Stimulated activated CD8-positive, alpha-beta memory T cell treated with anti-CD3 and anti-CD28 coated beads, Interleukin-2, amount 100 ng/mL, for 1 hour (primary cell): ENCODE results near the gene FOXF2.
"Not testable (repeated sequence)": the region's sequence is repeated elsewhere in the genome, so short reads cannot be mapped to it uniquely, and the experiment has no call there.

Experiments
- DNase-seq, 2 donors: peaks; one replicate each; pipeline ENCODE4 v3.0.0-alpha.2; 2020; ENCODE audit warnings: low read depth in 2 of 2

FOXF2 gene

DNA sequence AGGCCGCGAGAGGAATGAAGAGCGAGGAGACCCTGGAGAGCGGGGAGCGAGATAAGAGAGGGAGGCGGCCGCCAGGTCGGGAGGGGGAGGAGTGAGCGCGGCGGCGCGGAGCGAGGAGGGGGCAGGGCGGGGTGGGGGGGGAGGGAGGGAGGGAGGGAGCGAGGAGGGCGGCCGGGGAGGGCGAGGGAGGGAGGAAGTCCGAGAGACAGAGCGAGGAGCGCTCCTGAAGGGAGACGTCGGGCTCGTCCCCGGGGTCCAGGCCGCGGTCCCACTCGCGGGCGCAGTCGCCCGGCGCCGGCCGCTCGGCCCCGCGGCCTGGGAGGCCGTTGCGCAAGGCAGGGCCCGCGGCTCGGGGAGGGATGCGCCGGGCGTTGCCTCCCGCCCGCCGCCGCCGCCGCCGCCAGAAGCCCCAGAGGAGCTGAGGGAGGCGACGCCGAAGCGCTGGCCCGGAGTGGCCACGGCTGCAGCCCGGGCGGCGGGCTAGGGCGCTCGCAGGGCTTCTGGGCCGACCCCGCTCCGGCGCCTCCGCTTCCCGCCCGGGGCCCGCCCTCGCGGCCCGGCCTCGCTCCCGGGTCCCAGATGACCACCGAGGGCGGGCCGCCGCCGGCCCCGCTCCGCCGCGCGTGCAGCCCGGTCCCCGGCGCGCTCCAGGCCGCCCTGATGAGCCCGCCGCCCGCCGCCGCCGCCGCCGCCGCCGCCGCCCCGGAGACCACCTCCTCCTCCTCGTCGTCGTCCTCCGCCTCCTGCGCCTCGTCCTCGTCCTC lies at the start of gene FOXF2:
FOXF2 (plus strand) TSS at position 208 of the 764 bp plus-strand sequence; CDS start at position 580, 372 bp downstream.
- no peak for DNase-seq

DNA sequence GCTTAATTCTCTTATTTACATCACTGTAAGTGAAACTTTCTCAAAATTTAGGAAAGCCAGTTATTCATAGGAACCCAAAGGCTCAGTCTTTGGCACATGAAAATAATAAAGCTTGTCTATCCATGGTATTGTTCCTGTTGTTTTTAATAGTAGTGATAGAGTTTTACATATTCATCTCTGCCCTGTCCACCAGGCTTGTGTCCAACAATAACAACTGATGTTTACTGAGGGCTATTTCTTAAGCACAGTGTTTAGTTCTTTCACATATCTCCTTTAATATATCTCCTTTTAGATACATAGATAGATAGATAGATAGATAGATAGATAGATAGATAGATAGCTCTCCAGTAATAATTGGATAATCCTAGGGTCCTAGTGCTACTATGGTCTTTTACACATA lies 43.3 kb upstream of the FOXF2 start:
- DNase-seq = no peak

DNA sequence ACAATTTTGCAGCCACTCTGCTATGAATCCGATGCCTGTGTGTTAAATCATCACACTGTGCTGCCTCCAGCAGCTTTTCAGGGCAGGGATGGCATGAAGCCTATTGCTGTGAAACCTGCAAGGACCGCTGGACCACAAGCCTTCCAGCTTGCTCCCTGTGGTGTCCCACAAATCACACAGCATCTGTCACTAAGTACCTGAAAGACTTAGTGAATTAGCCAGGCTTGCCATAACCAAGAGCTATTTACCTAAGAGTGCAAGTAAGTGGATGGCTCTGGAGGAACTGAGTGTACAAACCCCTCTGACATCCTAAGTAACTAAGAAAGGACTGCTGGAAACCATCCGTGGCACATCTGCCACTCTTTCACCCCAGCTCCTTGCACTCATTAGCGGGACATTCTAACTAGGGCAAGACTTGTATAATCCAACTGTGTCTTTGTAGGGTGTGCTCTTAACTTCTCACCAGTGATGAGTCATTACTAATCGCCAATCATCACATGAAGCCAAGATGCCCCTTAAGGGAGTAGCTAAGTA lies 42.8 kb upstream of the FOXF2 start:
- DNase-seq = no peak

DNA sequence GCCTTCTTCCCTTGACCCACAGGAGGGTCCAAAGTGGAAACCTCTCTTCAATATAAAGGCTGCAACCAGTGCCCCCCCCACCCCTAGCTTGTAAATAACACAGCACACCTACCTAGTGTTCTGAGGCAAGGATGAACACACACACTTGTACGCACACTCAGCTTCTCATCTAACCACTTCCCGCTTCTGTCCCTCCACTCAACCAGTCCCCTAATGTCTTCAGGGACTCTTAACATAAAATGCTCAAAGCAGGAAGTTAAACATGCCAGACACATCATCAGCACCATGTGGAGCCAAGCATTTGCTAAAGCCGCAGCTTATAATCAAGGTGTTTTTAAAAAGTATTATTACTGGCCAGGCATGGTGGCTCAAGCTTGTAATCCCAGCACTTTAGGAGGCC lies 42.2 kb upstream of the FOXF2 start:
- no peak for DNase-seq

DNA sequence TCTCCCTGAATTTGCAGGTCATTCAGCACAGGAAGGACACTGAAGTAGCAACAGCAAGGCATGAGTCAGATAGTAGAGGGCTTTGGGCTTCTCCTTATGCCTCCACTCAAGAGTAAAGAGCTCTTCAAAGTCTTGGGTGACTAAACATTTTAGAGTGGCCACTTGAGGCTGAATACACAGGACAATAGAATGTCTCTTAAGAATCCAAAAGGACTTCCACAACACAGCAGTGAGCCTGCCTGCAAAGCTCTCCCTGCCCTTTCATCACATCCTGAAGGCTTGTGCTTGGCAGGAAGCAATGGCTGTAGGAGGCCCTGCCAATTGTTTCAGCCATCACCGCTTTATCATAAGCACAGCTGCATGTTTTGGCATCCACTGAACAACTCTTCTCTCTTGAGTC lies 40.7 kb upstream of the FOXF2 start:
- no peak for DNase-seq

DNA sequence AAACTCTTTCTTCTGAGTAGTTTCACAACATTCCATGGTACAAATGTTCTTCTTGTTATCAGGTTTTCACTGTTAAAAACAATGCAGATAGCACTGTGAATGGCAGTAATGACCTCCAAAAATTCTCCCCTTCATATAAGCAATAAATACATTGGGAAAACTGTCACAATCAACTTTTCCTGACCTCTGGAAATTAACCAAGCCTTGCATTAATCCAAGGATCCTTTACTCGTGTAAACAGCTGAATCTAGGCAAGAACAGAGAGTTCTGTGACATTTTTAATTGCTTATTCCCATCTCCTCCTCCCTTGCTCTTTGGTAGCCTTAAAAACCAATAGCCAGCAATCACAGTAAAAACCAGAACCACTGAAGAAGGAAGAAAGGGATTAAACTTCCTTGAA lies 39.7 kb upstream of the FOXF2 start:
- no peak for DNase-seq

DNA sequence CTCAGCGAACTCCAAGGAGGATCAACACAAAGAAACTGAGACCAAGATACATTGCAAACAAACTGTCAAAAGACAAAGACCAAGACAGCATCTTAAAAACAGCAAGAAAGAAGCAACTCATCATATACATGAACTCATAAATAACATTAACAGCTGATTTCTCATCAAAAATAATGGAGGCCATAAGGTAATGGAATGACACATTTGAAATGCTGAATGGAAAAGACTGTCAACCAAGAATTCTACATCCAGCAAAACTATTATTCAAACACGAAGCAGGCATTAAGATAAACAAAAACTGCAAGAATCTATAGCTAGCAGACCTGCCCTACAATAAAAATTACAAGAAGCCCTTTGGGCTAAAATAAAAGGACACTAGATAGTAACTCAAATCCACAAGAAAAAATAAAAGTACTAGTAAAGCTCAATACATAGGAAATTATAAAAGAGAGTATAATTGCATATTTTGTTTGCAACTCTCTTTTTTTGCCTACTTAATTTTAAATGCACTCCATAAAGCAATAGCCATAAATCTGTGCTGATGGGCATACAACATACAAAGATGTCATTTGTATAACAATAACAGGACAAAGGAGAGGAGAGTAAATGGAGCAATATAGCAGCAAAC lies 37.9 kb upstream of the FOXF2 start:
- DNase-seq = no peak

DNA sequence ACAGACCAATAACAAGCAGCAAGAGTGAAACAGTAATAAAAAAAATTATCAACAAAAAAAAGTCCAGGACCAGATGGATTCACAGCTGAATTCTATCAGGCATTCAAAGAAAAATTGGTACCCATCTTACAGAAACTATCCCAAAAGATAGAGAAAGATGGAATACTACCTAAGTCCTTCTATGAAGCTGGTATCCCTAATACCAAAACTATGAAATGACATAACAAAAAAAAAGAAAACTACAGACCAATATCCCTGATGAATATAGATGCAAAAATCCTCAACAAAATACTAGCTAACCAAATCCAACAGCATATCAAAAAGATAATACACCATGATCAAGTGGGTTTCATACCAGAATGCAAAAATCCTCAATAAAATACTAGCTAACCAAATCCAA lies 34.3 kb upstream of the FOXF2 start:
- not testable (repeated sequence) for DNase-seq

DNA sequence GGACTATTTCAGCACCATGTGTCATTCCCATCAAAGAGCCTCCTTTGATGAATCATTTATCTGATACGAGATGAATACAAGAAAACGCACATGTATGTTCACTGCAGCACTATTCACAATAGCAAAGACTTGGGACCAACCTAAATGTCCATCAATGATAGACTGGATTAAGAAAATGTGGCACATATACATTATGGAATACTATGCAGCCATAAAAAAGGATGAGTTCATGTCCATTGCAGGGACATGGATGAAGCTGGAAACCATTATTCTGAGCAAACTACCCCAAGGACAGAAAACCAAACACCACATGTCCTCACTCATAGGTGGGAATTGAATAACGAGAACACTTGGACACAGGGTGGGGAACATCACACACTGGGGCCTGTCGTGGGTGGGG lies 27.7 kb upstream of the FOXF2 start:
- not testable (repeated sequence) for DNase-seq

DNA sequence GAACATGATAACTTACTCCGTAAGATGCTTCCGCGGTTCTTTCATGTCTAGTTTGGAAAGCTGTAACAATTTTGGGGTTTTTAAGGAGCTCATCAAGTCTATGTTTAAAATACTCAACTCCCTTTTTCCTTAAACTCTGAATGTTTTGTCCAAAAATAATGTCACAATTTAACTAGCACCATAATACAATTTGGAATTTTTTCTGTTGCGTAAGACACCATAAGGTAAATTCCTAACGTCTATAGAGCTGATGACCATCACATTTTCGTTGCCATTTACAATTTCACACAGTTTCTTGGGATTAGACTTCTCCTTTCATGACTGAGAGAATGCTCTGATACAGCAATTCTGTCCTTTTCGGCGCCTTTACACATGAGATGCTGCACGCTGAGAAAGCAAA lies 26.7 kb upstream of the FOXF2 start:
- DNase-seq = no peak

DNA sequence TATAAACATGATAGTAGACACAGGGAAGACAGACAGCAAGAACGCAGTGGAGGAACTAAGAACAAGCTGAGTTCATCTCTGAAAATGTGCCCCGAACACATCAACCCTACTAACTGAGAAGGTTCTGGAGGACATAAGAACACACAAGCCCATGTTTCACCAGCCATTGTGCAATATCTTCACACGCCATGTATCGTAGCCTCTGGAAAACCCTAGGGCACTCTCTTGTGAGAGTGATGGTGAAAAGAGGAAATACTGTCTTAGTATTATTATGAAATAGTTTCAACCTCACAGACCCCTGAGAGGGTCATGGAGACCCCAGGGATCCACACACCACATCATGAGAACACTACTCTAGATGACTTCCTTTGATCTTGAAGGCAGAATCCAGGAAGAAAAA lies 26.1 kb upstream of the FOXF2 start:
- DNase-seq = no peak

DNA sequence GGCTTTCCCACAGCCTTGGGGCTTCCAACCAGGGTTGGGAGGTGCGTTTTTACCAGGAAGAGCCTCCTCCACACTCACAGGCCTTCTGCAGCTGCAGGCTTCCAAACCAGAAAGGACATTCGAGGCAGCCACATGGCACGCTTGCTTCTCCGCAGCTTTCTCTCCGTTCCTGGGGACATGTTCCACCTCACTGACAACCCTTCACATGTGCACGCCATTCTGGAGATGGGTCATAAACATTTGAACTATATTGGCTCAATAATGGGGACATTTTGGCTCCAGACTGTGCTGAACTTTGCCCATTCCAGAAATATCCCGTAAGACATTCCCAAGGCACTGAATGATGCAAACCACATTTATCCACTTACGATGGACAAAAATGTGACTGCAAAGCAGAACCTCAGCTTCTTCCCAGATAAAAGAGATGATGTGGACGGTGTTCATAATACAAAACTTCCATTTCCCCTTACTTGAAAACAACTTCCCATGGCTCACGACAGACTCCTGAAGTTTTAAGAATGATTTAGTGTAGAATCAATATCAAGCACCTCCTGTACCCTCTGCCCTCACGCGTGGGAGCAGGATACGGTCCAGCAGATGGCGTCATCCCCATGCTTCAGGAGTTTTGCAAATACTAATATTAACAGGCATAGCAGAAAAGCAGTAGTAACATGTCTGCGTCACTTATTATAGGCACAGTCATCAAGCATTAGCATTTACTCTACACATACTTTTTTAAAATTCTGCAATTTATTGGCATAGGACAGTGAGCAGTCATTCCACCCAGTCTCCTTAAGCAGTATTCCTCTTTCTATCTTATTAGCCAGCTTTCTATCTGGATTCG lies 25.4 kb upstream of the FOXF2 start:
- DNase-seq = no peak

DNA sequence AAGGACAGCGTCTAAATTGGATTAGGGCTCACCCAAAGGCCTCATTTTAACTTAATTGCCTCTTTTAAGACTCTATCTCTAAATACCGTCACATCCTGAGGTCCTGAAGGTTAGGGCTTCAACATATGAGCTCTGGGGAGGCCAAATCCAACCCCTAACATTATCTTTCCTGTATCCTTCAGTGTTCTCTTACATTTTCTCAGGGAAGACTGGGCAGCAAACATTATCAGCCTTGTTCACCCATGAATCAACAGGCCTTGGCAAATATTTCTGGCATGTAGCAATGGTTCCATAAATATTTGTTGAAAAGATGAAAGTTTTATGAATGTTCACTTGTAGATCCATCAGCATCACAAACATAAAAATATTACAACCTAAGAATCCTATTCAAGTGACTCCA lies 24.6 kb upstream of the FOXF2 start:
- DNase-seq = no peak

DNA sequence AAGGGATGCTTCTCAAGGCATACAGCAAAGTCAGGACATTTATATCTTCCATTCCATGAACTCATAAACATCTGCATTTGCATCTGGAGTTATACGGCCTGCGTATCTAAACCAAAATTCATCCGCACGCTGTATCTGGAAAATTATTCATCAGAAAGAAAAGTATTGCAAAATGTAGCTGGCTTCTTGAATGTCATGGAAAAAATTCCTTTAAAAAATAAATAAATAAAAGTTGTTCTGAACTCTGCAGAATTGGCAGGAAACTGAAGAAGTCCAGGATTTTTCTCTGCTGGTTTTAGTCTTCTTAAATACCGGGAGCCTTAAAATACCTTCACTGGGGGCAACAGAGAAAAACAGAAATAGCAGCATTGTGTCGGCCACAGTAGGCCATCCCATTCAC lies 23.7 kb upstream of the FOXF2 start:
- DNase-seq = no peak

DNA sequence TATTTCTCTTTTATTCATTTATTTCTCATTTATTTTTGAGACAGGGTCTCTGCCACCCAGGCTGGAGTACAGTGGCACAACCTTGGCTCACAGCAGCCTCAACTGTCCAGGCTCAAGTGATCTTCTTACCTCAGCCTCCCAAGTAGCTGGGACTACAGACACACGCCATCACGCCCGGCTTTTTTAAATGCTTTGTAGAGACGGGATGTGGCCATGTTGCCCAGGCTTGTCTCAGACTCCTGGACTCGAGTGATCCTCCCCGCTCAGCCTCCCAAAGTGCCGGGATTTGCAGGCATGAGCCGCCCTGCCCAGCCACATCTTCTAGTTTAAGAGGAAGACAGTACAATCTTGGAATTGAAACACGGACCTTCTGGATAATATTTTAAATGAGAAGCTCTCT lies 21.6 kb upstream of the FOXF2 start:
- no peak for DNase-seq

DNA sequence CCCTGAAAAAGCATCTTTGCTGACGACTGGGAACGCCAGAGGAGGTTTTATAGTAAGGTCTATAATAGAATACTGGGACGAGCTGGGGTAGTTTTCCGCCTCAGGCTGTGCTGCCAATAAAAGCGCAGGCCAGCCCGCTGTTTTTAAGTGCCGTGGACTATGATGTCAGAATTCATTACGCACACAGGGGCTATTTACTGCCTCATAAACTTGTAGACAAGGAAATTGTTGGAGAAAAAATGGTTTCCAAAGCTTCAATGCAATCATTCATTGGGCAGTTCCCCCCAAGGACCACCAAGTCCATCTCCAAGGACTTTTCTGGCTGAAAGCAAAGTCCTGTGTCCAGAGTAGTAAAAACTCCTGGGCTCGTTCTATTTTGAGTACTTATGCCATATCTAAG lies 20.4 kb upstream of the FOXF2 start:
- DNase-seq = no peak

DNA sequence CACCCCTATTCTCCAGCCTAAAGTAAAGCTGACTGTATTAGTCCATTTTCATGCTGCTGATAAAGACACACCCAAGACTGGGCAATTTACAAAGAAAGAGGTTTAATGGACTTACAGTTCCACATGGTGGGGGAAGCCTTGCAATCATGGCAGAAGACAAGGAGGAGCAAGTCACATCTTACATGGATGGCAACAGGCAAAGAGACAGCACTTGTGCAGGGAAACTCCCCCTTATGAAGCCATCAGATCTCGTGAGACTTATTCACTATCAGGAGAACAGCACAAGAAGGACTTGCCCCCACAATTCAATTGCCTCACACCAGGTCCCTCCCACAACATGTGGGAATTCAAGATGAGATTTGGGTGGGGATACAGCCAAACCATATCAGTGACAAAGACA lies 19.7 kb upstream of the FOXF2 start:
- DNase-seq = not testable (repeated sequence)

DNA sequence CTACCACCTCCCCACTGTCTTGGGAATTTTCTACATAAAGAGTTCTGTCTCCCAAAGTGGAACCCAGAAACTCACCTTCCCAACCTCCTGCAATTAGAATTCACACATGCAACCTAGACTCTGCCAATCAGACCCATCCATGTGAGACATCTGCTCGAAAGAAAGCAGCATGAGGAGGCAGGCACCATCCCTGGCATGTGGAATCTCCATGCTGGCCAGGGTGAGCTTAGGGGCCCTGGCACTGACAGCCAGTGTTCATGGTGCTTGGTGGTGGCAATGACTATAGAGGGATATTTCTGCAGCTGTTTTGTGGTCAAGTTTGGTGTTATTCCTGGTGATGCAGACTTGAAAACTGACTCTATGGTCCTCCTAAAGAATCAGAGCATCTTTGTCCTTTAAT lies 17.4 kb upstream of the FOXF2 start:
- no peak for DNase-seq

DNA sequence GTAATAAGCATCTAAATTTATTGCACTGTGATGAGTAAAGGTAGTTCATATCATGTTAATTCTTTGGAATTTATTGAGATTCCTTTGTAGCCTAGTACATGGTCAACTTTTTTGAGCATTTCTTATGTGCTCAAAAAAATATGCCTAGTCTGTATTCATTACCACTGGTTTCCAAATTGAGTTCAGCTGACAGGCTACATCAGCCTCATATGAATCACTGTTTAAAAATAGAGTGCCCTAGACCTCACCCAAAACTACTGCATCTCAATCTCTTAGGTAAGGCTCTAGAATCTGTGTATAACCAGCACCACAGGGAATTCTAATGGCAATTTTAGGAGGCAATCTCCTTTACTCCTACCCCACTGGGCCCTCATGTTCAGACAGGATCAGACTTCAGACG lies 16.7 kb upstream of the FOXF2 start:
- DNase-seq = no peak

DNA sequence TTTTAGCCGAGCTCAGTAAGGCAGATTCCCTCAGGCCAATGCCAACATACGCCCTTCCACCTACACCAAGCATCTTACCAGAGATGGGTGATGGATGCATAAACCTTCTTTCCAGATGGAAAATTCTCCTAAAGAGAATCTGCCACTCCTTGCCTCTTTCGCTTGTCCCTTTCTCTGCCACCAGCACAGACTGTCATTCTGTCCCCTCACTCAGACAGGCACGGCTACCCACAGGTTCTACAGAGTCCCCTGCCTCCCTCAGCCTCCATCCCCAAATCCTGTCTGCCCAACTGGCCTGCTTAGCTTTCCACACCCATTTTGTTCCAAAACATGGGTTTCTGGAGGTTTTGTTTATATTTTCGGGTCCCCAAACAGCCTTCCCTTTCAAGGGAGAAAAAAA lies 12.7 kb upstream of the FOXF2 start:
- DNase-seq = no peak

DNA sequence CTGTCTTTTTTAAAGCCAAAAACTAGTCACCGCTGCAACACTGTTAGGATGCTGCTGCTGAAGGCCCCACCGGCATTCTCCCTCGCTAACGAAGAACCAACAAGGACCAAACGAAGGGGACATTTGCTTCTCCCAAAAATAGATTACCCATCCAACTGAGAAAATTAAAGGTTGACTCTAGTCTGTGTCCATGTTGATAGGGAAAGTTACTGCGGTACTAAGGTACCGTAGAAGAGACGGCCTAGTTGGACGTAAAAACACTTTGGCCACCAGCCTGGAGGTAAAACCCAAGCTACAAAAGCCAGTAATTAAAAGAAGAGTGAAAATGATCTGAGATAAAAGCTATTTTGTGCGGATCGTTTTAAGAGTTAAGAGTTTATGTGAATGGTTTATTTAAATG lies 11.8 kb upstream of the FOXF2 start:
- no peak for DNase-seq
